GM13977 (cell line): Measurements from ENCODE around the gene LRP1-AS.

Source experiments
- DNase-seq: peaks from one replicate; pipeline ENCODE4 v3.0.0; 2012; ENCODE audit warnings: low spot score
- CTCF ChIP-seq: IDR thresholded peaks from 2 replicates; pipeline ENCODE4 v1.5.1; 2012; ENCODE audit warnings: mild to moderate bottlenecking, control low read depth; ENCODE audit not compliant: insufficient read depth; ENCODE audit errors: extremely low read depth, missing control alignments
- in situ Hi-C: fragments of 300-500 bp; cut with MboI; formaldehyde crosslinking; loops from one replicate; pipeline ENCODE4 v1.12.0; 2022; ENCODE audit warnings: low sequenced_read_pairs, low pct_unique_long_range_greater_than_20kb, mixed read lengths, inconsistent platforms; ENCODE audit not compliant: unreplicated experiment

The LRP1-AS gene

DNA sequence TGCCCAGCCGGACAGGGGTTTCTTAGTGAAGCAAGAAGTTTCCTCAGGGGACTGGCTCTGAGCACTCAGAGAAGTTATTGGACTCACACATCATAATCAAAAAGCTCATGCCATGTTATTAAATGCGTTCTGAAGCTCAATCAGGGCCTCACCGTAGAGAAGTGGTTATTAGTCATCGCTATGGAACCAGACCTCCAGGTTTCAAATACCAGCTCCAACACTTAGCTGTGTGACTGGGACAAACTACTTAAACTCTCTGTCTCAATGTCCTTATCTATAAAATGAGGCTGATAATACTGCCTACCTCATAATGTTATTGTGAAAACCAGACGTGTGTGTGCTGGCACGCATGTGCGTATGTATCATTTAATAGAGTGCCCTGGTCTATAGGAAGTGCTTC is 43.6 kb downstream of the LRP1-AS start:
- in situ Hi-C loops: no loop called here
- TF ChIP-seq CTCF: no peak
- DNase-seq: no peak

DNA sequence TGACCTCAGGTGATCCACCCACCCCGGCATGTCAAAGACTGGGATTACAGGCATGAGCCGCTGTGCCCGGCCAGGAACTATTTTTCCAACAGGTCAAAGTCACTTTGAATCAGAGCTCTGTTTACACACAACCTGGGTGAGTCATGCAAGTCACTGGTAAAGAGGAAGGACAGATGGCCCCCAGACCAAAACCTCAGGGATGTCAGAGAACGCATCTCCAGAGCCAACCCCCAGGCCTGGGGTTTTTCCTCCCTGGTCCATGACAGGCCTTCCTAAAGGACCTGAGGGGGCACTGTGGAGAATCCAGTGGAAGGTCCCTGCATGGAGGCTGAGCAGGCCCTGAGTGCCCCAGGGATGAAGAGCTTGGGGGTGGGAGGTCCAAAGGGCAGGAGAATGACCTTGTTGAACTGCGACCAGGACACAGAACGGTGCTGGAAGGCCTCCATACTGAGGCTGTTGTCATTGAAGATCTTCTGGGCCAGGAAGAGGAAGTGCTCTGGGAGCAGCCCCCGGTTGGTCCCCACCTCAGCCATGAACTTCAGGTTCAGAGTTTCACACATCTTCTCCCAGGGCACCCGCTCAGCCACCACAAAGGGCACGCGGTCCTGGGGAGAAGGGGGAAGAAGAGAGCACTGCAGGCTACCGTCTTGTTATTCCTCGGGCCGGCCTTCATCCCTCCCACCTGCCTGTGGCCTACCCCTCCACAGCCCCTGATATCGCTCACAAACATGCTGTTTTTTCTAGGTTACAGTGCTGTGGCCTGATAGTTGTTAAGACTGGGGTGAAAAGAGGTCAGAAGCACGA is 45.3 kb downstream of the LRP1-AS start:
- peak; percentile 5 for DNase-seq
- no peak for TF ChIP-seq CTCF
- in situ Hi-C loops: no loop called here

- no peak for DNase-seq
- TF ChIP-seq CTCF: no peak
- in situ Hi-C loops: no loop called here
Observed at GRCh38 chr12:57099766-57100165, 47.7 kb downstream of the LRP1-AS start.

- DNase-seq: no peak
- in situ Hi-C loops: no loop called here
- TF ChIP-seq CTCF: no peak
Observed at GRCh38 chr12:57099047-57099714, 48.2 kb downstream of the LRP1-AS start.

DNA sequence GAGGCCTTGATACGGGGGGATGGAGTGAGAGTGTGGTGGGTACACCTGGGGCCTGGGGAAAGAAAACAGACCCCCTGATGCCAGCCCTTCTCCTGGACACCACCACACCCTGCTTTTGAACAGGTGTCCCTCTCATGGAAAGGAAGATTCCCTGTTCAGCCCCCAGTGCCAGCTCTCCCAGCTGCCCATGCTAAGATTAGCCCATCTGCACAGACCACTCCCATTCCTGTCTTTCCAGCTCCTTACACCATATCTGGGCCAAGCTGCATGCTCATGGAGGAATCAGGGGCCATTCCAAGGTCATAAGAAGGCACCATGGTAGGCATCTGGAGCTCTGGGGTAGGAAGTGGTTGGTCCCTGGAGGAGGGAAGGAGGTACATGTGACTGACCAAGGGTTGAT is 48.9 kb downstream of the LRP1-AS start:
- no peak for DNase-seq
- in situ Hi-C loops: no loop called here
- TF ChIP-seq CTCF: no peak

DNA sequence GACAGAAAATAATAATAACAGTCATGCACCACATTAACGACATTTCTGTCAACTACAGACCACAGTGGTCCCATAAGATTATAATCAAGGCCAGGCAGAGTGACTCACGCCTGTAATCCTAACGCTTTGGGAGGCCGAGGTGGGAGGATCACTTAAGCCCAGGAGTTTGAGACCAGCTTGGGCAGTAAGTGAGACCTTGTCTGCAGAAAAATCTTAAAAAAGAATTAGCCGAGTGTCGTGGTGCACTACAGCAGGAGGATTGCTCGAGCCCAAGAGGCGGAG is 49.9 kb downstream of the LRP1-AS start:
- TF ChIP-seq CTCF: no peak
- in situ Hi-C loops: no loop called here
- no peak for DNase-seq
